NCI-H748 (cell line): ENCODE measurements around the gene PKP2.
"Not testable (repeated sequence)": the region's sequence is repeated elsewhere in the genome, so short reads cannot be mapped to it uniquely, and the experiment has no call there.

Source experiments
- DNase-seq: peaks from one replicate; lab custom pipeline; 2025; ENCODE audit not compliant: unreplicated experiment; lab: John Stamatoyannopoulos, UW

The PKP2 gene

DNA sequence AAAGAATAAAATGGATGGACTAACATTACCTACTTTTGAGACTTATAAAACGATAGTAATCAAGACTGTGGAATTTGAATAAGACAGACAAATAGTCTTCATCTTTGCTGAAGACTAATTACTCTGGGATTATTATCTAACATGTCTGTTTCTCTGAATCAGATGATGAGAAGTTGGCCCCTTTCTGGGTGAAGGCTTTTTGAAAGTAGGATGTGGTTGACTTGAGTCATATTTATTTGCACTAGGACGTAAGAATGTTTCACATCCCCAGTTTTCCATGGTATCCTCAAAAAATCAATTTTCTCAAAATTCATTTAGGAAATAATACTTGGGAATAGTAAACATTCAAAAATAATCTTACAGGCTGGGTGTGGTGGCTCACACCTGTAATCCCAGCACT, 31.8 kb downstream of the PKP2 start:
- no peak for DNase-seq

DNA sequence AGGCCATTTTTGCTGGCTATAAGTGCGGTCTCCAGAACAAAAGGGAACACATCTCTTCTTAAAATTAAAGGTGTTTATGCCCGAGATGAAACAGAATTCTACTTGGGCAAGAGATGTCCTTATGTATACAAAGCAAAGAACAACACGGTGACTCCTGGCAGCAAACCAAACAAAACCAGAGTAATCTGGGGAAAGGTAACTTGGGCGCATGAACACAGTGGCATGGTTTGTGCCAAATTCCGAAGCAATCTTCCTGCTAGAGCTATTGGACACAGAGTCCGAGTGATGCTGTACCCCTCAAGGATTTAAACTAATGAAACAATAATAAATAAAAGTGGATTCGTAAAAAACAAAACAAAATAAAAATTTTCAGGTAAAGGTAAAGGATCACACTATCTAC, 33.4 kb downstream of the PKP2 start:
- no peak for DNase-seq

DNA sequence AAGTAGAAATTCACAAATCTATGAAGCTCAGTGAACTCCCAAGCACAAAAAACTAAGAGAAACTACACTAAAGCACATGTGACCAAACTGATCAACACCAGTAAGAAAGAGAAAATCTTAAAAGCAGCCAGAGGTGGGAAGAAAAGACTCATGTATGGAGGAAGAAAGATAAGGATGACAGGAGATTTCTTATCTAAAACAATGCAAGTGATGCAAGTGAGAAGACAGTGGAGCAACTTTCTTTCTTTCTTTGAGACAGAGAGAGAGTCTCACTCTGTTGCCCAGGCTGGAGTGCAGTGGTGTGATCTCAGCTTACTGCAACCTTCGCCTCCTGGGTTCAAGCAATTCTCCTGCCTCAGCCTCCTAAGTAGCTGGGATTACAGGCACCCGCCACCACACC, 34.9 kb downstream of the PKP2 start:
- DNase-seq = not testable (repeated sequence)

DNA sequence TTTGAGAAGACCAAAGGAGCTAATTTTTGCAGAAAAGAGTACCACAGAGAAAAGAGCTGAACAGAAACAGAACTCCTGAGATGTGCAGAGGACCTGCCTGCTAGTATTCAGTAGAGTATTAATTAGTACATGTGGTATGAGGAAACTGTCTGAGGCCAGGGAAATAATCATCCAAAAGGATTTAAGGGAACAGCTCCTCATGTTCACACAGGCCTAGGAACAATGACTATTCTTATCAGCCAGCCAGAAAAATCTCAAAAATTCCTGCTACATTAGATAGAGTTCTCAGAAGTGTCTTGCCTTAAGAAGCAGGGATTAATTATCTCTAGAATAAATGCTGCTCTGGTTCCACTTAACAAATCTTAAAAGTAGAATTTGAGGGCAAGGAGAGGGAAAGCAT, 36.4 kb downstream of the PKP2 start:
- no peak for DNase-seq

DNA sequence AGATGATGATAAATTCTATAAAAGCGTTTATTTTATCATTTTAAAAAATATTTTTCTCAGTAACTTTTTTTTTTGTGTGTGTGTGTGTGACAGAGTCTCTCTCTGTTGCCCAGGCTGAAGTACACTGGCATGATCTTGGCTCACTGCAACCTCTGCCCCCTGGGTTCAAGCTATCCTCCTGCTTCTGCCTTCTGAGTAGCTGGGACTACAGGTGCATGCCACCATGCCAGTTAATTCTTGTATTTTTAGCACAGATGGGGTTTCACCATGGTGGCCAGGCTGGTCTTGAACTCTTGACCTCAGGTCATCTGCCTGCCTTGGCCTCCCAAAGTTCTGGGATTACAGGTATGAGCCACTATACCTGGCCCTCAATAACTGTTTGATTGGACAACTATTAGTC, 37.2 kb downstream of the PKP2 start:
- no peak for DNase-seq

DNA sequence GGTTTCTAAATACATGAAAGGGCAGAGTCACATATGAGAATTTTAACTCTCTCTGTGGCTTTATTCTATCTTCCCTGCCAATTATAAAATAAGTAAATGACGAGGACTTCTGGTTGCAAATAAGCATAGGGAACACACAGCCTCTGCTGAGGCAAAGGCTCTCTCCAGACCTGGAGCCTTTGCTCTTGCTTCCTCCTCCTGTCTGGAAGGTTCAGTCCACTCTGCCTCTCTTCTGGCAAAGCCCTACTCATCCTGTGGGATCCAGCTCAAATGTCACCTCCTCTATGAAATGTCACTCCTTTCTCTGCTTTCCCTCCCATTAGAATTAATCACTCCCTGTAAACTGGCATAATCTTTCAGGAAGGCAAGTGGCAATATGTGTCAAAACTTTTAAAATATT, 41.9 kb downstream of the PKP2 start:
- no peak for DNase-seq

DNA sequence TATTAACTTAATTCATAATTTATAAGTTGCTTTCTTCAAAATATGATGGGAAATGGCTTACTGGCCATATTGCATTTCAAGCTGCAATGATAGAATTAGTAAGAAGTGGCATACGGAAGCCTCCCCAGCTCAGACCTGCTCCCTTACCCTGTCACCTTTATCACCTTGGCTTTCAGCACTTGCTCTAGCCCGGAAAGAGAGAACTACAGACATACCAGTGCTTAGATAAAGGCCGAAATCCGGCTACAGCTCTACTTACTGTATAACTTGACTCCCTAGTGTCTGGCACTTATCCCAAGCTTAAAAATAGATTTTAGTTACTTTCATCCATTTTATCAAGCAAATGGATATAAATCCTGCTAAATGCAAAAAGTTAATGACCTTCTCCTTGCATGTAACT, 42.5 kb downstream of the PKP2 start:
- DNase-seq = no peak

DNA sequence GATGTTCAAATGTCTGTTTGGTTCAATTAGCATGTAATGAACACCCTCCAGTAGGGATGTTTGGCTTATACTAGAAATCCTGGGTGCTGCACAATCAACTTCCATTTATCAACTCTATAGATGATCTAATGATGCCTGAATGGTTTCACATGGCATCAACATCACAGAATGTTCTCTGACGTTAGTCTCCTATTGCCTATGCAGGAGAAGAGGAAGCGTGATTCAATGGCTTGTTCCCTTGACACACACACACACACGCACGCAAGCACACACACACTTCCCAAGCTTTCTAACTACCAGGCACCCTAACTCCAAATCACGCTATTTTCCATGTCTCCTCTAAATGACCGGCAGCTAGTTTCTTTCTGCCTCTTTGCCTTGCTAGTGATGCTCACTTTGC, 49.3 kb downstream of the PKP2 start:
- no peak for DNase-seq

DNA sequence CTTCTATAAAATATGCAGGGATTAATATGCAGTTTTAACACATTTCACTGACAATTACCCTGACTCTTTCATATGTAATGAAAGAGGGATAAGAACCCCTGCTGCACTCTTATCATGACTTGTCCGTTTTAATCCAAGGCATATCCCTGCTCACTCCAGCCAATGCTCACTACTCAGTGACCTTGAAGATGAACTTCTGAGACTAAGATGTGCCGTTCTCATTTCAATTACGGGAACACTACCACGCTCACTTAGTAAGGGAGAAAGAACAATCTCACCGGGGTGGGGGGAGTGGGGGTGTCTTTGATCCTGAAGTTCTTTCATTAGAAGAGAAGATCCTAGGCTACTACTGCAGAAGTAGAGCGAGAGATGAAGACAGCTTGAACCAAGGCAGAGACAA, 50.5 kb downstream of the PKP2 start:
- no peak for DNase-seq

DNA sequence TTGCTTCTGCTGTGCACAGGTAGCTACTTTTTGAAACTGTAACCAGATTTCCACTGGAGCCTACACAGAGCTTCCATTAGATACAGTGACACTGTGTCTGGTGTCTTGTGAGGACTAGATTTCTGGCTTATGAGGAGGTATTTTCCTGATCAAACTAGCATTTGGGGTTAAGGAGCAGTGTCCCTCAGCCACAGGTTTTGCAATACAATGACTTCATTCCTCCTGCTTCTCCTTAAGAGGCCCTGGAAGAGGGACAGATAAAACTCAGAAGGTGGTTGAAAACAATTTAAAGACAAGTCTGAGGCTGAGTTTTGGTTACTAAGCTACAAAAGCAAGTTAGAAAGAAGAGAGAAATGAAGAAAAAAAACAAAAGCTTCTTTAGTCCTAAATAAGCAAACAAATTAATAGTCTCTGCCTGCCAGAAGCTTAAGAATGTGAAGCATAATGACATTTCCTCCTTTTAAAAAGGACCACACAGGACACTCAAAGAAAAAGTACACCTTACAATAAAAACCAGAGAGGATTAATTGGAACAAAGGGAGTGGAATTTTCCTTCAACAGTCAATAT, 53.0 kb downstream of the PKP2 start:
- DNase-seq = no peak

DNA sequence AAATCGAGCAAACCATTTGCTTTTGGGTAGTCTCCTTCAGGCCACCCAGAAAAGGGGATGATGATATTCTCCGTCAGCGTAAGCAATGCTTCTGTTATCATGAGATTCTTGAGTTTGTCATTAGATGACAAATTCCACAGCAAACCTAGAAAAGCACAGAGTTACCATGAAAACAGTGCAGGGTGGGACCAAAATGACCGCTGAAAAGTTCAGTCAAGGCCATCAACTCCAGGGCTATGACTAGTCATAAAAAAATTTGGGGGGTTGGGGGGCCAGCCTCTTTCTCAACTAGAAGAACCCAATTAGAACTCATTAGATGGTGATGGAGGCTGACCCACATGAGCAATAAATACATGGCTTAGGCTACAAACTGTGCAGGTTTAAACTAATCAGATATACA, 55.5 kb downstream of the PKP2 start:
- no peak for DNase-seq

DNA sequence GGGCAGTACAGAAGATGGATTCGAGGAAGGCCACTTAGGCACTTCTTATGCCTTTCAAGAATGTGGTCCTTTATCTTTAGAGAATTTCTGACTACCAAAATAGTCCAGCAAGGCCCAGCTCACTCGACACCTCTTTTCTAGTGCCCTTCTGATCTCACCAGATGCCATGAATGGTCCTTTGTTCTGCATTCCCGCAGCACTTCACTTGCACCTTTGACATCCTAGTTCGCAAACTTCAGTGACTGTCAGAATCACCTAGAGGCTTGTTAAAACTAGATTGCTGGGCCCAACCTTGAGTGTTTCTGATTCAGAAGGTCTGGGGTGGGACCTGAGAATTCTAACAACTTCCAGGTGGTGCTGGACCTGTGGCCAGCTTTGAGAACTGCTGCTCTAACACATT, 56.7 kb downstream of the PKP2 start:
- DNase-seq = no peak

DNA sequence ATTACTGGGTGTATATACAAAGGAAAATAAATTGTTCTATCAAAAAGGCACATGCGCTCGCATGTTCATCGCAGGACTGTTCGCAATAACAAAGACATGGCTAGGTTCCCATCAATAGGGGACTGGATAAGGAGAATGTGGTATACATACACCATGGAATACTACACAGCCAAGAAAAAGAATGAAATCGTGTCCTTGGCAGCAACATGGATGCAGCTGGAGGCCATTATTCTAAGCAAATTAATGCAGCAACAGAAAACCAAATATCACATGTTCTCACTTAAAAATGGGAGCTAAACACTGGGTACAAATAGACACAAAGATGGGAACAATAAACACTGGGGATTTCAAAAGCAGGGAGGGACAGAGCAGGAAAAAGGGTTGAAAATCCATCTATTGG, 58.6 kb downstream of the PKP2 start:
- no peak for DNase-seq

DNA sequence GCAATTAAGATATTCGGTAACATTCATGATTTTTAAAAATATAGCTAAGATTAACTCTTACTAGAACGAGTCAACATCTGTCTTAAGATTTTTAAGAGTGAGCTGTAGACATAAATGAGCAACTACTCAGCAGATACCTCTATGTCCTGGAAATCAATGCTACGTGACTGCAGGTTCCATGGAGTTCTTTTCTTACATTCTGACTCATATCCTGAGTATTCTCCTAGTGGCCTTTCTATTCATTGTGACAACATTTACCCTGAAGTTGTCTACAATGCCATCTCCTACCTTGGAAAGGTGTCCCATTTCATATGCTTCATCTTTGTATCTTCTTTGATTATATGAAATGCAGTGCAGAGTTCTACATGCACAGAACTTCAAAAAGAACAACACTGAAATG, 59.9 kb downstream of the PKP2 start:
- DNase-seq = no peak

DNA sequence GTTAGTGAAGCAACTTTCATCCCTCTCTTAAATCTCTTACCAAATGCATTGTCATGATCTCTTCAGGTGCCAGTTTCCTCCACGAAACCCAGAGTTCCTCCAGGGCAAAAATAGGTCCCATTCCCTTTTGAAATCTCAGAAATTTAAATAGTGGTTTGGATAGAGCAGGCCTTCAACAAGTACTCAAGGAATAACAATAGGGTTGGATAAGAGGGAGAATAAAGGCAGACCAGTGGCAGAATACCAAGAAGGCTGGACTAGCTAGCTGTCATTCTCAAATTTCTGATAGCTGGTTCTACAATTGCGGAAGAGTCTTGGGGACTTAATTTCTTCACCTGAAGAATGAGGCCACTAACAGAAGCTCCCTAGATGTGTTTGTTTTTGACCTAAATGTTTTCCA, 62.5 kb downstream of the PKP2 start:
- DNase-seq = no peak

DNA sequence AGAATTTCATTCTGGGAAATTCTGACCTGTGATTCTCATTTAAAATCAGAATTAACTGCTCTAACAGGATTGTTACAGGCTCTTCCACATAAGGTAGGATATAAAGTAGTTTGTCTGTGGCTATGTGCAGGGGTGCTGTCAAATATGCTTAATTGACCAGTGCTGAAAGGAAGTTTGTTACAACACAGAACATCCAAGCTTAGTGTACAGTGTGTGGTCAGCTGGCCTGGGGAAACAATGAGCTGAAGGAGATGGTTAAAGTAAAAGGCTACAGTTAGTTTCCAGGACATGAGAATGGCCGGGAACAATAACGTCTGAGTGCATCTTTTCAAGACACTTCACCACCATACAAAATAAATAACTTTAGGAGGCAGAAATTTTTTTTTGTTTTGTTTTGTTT, 68.0 kb downstream of the PKP2 start:
- no peak for DNase-seq

DNA sequence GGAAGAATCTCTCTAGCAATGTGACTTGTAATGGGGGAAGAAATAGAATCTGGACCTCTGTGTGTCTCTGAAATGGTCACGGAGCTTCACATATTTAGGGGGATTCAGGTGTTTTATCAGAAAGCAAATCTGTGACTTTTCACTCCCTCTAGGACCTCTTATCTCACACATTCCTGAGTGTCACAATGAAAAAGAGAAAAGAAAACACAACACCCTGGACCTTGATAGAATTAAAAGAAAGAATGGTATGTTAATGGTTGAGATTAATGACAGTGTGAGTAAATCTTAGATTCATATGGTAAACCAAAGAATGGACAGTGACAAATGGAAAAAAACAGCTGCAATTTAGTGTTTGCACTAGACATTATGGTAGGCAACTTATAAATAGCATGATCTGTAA, 68.5 kb downstream of the PKP2 start:
- no peak for DNase-seq

DNA sequence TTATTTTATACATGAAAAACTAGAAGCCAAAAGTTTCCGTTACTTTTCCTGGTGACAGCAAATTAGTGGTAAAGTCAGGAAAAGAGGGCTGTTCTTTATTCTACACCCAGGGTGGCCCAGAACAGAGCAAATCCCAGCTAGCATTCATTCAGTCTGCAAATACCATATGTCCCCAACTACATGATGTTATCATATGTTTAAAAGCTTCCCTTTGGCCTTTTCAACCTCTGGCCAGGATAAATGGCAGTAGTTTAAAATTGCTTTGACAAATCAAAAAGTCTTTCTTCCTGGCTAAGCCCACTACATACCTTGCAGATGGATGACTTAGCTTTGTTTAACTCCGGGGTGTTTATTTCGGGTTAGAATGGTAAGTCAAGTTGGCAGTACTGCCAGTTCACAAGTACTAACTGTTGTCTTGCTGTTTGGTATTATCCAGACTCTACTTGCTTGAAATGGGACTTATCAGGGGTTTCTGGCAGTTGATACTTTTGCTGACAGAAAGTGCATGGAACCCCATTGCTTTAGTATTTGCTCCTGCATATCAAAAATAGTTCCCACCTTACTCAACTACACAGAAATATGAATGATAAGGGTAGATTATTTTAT, 69.7 kb downstream of the PKP2 start:
- no peak for DNase-seq

DNA sequence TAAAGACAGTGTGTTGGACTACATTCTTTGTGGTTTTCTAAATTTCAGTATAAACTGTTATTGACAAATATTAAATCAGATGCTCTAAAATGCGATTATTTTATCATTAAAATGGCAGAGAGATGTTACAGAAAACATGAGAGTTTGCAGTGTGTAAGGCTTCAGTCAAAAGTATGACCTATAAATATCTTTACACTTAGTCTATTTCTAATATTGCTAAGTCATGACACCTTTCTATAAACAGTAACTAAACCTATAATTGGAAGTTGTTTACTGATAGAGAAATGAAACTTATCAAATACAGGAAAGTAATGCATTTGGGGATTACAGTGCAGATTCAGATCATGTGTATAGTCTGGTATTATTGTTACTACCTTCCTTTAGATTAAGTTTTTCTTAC, 72.0 kb downstream of the PKP2 start:
- DNase-seq = no peak

DNA sequence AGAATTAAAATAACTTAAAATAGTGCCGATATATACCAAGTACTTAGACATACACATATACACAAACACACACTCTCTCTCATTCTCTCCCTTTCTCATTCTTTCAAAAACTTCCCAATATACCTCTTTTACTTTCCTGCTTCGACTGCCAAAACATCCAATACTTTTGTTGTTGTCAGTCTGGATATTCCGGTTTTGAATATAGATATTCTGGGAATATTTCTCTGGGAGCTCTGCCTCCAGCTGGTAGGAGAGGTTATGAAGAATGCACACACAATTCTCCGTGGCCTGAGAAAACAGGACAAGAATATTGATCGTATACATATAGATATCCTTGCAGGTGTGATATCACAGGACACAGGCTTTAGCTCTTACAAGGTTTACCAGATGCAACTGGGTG, 74.2 kb downstream of the PKP2 start:
- no peak for DNase-seq

DNA sequence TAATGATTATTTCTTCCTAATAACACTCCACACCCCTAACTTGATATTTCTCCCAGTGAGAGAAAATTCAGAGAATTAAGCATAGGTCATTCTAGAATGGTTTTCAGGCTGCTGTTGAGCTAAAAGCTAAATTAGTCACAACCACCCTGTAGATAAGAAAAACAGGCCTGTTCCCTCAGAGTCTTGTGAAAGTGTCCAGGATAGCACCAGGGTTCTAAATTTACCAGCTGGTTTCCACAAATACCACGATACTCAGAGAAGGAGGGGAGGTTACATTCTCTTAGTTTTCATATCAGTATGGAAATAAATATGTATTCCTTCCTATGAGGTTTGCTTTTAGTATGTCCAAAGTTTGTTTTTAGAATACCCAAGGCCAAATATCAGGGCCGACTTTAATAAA, 74.9 kb downstream of the PKP2 start:
- DNase-seq = no peak

DNA sequence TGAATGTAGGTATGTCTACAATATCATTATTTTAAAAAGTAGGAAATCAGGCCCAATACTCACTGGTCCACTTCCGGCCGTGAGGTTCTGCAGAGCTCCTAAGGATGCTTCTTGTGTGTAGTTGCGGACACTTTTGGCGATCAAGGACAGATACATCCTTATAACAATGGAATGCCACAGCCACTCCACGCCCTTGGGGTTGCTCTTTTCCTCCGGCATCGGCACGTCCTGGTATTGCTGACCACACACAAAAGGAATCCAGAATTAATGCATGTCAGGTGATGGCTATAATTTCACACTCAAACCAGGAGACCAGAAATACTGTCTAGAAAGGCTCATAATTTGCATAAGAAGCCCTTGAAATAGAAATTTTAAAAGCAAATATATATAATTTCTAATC, 75.3 kb downstream of the PKP2 start:
- DNase-seq = no peak

DNA sequence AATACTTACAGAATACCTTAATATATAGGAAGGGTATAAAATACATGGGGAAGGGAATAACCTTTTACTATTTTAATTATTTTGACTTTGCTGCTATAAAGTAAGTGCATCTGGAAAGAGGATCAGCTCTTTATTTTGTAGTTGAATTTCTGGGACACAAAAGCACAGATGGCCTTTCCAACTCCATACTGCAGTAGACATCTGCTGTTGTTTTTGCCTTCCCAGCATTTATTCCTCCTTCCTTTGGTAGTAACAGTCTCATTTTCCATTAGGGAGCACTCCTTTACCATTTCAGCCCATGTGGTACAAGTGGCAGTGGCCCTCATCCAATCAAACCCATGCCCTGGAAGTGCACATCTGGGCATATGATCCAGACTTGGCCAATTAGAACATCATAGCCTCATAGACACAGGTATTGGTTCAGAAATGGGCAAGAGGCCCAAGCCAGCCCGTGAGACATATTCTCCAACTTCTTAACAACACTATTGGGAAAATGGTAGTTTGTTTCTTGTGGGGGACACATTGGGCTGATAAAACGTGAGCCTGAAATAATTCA, 76.1 kb downstream of the PKP2 start:
- no peak for DNase-seq
